ENCODE results near the gene SERPINI1. TPM values are rescaled to one million over a fixed set of nuclear protein-coding genes. Genes with fewer than 3 reads are reported as not detected.

SERPINI1 gene
- total RNA-seq, 2 donors from 2014 or later: 6.2 to 11.0 TPM

DNA sequence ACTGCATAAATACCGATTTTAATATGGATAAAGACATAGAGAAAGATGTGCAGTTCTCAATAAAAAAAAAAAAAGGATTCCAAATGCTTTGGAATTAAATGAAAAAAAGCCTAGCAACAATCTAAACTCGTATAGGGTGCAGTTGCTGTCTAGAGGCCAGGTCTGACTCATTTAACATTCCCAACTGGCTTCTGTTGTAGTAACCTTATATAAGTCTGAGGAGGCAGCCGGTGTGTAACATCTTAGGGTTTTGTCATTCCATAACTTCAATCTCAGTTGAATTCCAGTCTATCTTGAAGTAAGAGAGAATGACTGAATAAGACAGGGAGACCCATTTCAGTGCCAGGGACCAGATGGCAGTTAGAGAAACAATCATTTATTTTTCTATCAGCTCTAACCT lies 7.3 kb upstream of the SERPINI1 start:
- H3K27ac ChIP-seq: no peak overlapping the region
- H3K4me3 ChIP-seq: no peak overlapping the region
- no peaks in the 10 kb centered on the region for H3K27me3 ChIP-seq (replicated peaks; ENCODE audit: insufficient read depth)
- DNase-seq (ENCODE audit: low spot score) (no peak), ATAC-seq (ENCODE audit: insufficient number of reproducible peaks, low FRiP score, low read depth) (no peak)
- H3K9me3 ChIP-seq: no peaks in the 10 kb centered on the region
- TF ChIP-seq, protein P1, sequence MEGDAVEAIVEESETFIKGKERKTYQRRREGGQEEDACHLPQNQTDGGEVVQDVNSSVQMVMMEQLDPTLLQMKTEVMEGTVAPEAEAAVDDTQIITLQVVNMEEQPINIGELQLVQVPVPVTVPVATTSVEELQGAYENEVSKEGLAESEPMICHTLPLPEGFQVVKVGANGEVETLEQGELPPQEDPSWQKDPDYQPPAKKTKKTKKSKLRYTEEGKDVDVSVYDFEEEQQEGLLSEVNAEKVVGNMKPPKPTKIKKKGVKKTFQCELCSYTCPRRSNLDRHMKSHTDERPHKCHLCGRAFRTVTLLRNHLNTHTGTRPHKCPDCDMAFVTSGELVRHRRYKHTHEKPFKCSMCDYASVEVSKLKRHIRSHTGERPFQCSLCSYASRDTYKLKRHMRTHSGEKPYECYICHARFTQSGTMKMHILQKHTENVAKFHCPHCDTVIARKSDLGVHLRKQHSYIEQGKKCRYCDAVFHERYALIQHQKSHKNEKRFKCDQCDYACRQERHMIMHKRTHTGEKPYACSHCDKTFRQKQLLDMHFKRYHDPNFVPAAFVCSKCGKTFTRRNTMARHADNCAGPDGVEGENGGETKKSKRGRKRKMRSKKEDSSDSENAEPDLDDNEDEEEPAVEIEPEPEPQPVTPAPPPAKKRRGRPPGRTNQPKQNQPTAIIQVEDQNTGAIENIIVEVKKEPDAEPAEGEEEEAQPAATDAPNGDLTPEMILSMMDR (IDR thresholded peaks at IDR 0.05): no peak
- no peaks in the 10 kb centered on the region for H3K36me3 ChIP-seq
- peaks cover 10 to 11% of the 10 kb centered on the region in 2 donors for H3K4me1 ChIP-seq (ENCODE audit: control insufficient read depth in 1 of 2, low read depth in 2 of 2)

DNA sequence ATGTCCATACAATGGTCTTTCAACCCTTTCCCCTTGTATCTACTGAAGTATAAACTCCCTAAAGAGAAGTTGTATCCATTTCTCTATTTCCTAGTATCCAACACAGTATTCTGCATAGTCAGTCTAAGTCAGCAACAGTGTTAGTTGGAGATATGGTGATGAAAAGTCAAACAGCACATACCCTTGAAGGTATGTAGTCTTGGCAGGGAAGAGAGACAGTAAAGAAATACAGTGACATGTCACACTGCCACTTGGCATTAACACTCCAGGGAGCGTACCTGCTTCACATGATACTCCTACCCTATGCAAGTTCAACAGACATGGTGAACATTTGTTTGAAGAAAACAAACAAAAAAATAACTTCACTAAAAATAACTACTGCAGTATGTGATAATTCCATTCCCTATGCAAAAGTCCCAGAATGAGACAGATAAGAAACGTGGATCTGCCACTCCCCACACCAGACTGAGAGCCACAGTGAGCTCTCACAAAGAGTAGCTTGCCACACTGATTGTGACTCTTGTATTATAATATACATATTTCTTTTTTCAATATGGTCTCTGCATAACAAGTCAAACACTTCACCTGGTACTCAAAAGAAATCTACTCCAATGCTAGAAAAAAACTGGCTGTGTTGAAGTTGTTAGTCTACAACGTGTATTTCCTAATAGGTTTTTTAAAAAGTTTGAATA lies 6.7 kb upstream of the SERPINI1 start:
- Histone ChIP-seq H3K9me3 (no peaks in the 10 kb centered on the region), H3K4me1 (ENCODE audit: control insufficient read depth in 1 of 2, low read depth in 2 of 2) (peaks cover 17% of the 10 kb centered on the region in 2 donors), H3K27me3 (replicated peaks; ENCODE audit: insufficient read depth) (no peaks in the 10 kb centered on the region), H3K36me3 (no peaks in the 10 kb centered on the region), H3K4me3 (no peak overlapping the region), H3K27ac (no peak overlapping the region)
- DNase-seq (ENCODE audit: low spot score): no peak
- ATAC-seq (ENCODE audit: insufficient number of reproducible peaks, low FRiP score, low read depth): no peak
- TF ChIP-seq, protein P1 (IDR thresholded peaks at IDR 0.05): no peak

DNA sequence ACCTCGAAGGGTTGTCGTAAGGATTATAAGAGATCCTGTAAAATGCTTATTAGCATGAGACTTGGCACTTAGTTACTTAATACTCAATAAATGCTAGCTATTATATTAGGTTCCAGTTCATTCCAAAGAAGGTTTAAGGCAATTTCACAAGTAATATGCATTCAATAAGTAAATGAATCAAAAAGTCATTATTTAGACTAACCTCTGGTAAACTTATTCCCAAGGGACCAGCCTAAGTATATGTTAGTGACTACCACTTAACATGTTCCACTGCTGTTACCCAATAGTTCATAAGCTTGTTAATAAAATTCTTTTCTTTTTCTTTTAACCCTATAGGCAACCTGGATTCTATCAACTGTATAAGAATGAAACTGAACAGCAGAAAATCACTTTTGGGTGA lies 5.9 kb upstream of the SERPINI1 start:
- ATAC-seq (ENCODE audit: insufficient number of reproducible peaks, low FRiP score, low read depth) (no peak), DNase-seq (ENCODE audit: low spot score) (no peak)
- peaks cover 17 to 21% of the 10 kb centered on the region in 2 donors for H3K4me1 ChIP-seq (ENCODE audit: control insufficient read depth in 1 of 2, low read depth in 2 of 2)
- TF ChIP-seq, protein P1 (IDR thresholded peaks at IDR 0.05): no peak
- H3K9me3 ChIP-seq: no peaks in the 10 kb centered on the region
- H3K27me3 ChIP-seq (replicated peaks; ENCODE audit: insufficient read depth): no peaks in the 10 kb centered on the region
- H3K36me3 ChIP-seq: no peaks in the 10 kb centered on the region
- H3K4me3 ChIP-seq: no peak overlapping the region
- H3K27ac ChIP-seq: no peak overlapping the region

DNA sequence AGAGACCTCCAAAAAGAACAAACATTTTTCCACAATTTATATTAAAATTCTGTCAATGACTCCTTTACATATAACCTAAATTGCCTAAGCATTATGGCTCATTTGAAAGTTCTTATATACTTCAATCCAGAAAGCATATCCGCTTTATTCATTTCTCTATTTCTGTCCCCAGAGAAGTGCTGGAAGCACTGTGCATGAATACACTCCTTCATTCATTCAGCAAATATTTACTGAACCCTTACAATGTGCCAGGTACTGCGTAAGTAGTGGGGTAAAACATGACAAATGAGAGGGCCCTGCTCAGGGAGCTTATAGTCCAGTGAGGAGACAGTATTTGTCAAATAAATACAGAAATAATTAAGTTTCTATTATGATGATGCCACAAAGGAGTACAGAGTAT lies 4.1 kb upstream of the SERPINI1 start:
- H3K27ac ChIP-seq: no peak overlapping the region
- no peaks in the 10 kb centered on the region for H3K27me3 ChIP-seq (replicated peaks; ENCODE audit: insufficient read depth)
- ATAC-seq (ENCODE audit: insufficient number of reproducible peaks, low FRiP score, low read depth) (no peak), DNase-seq (ENCODE audit: low spot score) (no peak)
- TF ChIP-seq, protein P1 (IDR thresholded peaks at IDR 0.05): no peak
- H3K36me3 ChIP-seq: no peaks in the 10 kb centered on the region
- peaks cover 17 to 25% of the 10 kb centered on the region in 2 donors for H3K4me1 ChIP-seq (ENCODE audit: control insufficient read depth in 1 of 2, low read depth in 2 of 2)
- no peaks in the 10 kb centered on the region for H3K9me3 ChIP-seq
- no peak overlapping the region for H3K4me3 ChIP-seq

DNA sequence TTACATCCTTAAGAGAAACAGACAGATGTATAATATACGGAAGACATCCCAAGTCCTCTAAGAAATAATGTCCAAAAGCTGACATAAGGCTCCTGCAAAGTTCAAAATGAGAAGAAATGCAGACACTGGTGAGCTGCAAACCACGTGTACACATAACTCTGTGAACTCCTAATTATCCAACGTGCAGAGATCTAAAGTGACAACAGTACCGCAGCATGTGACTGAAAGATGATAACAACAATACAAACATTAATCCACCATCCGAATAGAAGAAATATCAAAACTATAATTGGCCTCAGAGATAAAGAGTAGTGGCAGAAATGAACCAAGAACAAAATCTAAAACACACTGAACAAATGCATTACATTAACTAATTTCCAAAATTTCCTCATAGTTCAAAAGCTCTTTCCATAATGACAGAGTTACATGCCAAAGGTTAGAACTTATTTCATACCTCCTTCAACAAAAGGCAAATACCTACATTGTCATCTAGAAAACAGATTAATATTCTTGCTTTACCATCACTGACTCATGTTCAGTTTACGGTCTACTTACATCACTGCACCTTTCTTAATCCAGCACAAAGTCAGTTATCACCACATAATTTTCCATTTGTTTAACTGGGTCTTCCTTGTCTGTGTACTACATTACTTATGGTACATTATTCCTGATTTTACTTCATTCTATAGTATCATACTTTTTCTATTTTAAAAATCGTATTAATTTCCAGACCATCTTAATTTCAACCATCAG lies 3.0 kb upstream of the SERPINI1 start:
- TF ChIP-seq, protein P1 (IDR thresholded peaks at IDR 0.05): no peak
- Histone ChIP-seq H3K36me3 (no peaks in the 10 kb centered on the region), H3K9me3 (no peaks in the 10 kb centered on the region), H3K4me3 (no peak overlapping the region), H3K27ac (no peak overlapping the region), H3K4me1 (ENCODE audit: control insufficient read depth in 1 of 2, low read depth in 2 of 2) (peaks cover 17 to 27% of the 10 kb centered on the region in 2 donors), H3K27me3 (replicated peaks; ENCODE audit: insufficient read depth) (no peaks in the 10 kb centered on the region)
- ATAC-seq (ENCODE audit: insufficient number of reproducible peaks, low FRiP score, low read depth) (no peak), DNase-seq (ENCODE audit: low spot score) (no peak)
